Ovary (tissue), 9 donors: ENCODE measurements around the gene GSN. TPM values are rescaled to one million over a fixed set of nuclear protein-coding genes. Genes with fewer than 3 reads are reported as not detected.

Source experiments
- DNase-seq, 5 donors: peaks; one replicate each; pipeline ENCODE4 v3.0.0-alpha.2; 2019 to 2020
- H3K27ac ChIP-seq, 2 donors: fragments of 200-600 bp; one replicate each; pipeline versions ENCODE4 v1.5.1 to v1.8.0; 2019 to 2022
- H3K27me3 ChIP-seq: fragments of 200-600 bp; one replicate; pipeline ENCODE4 v1.8.0; 2022
- H3K36me3 ChIP-seq: fragments of 200-600 bp; sonication (generic); one replicate; pipeline ENCODE4 v1.5.1; 2019
- H3K4me1 ChIP-seq: one replicate; pipeline ENCODE4 v1.8.1; 2013; ENCODE audit warnings: mild to moderate bottlenecking, moderate library complexity; ENCODE audit not compliant: insufficient read depth
- H3K4me3 ChIP-seq: fragments of 200-600 bp; sonication (generic); one replicate; pipeline ENCODE4 v1.5.1; 2017
- H3K9me3 ChIP-seq, 2 donors: fragments of 200-600 bp in 1 of 2; sonication (generic) in 1 of 2; one replicate each; pipeline versions ENCODE4 v1.5.1 to v1.8.1; 2013 to 2019; ENCODE audit warnings: mild to moderate bottlenecking in 1 of 2, moderate library complexity in 1 of 2
- CTCF ChIP-seq, 3 donors: fragments of 450-650 bp in 2 of 3; fragments of 200-600 bp in 1 of 3; IDR thresholded peaks; one replicate each; pipeline versions ENCODE4 v1.5.1 to v1.8.0; 2016 to 2022; ENCODE audit warnings: antibody characterized with exemption in 3 of 3, mild to moderate bottlenecking in 1 of 3
- EP300 ChIP-seq: sonication (generic); formaldehyde crosslinking; IDR thresholded peaks from one replicate; pipeline ENCODE4 v1.6.1; 2017; ENCODE audit warnings: antibody characterized with exemption
- POLR2A ChIP-seq: fragments of 450-650 bp; IDR thresholded peaks from one replicate; pipeline ENCODE4 v1.6.1; 2017; ENCODE audit warnings: antibody characterized with exemption, mild to moderate bottlenecking, moderate library complexity
- WGBS, 3 donors: extraction: QIAGEN DNeasy Blood & Tissue Kit in 1 of 3; methylation state at CpG; one replicate each; pipeline versions ENCODE4 v1.1.5 to v1.1.7; 2013 to 2017; 5-methylcytosine and 5-hydroxymethylcytosine counted together
- intact Hi-C, 4 donors: fragments of 100-400 bp; cut with DNase I; formaldehyde crosslinking; loops; one replicate each; pipeline versions ENCODE4 v1.11.0 to v1.15.1; 2022 to 2023
- polyA plus RNA-seq, 2 donors: library from polyadenylated mRNA; stranded (reverse); fragments of 200-250 nt in 1 of 2; fragments of 350-450 nt in 1 of 2; fragmentation: Illumina TruSeq in 1 of 2; extraction: RNeasy Lipid Tissue Mini Kit (QIAGEN cat#74804) in 1 of 2; gene quantifications; one replicate each; pipeline ENCODE4 v1.2.3, GENCODE V29; 2013 to 2014
- total RNA-seq, 7 donors: library from RNA; depleted of rRNA in 2 of 7; stranded (reverse); fragments of >200 nt in 2 of 7; fragmentation: NEBNext Ultra II Directional in 3 of 7; extraction: Animal tissue kit (Norgen Biotek cat#: 25700) in 3 of 7; gene quantifications; one replicate each; pipeline versions ENCODE4 v1.1.0 to v1.2.4, GENCODE V29; 2016 to 2023
- donor health status: DM: no; HTN: no; CAD: no; lungs with moderate emphysema.
- donor health status: DM: no; HTN: no; CAD: no.
- donor health status: Bipolar disorder and iron deficiency.
- donor health status: DM: yes; HTN: yes; CAD: no.
- donor health status: DM: no; HTN: no; CAD: no.
- donor health status: DM: yes; HTN: yes; CAD: no.

The GSN gene
- total and polyA plus RNA-seq, 9 donors, result 188 to 706 (median 370) TPM

GRCh38 chr9:121336665-121337064 lies 68.7 kb downstream of the GSN start:
- Histone ChIP-seq H3K36me3 (no peaks in the 10 kb centered on the region), H3K4me1 (peaks cover 17% of the 10 kb centered on the region), H3K27me3 (no peaks in the 10 kb centered on the region), H3K27ac (no peak overlapping the region), H3K9me3 (no peaks in the 10 kb centered on the region), H3K4me3 (no peak overlapping the region)
- WGBS, 3 donors, result 87 to 91% (median 90%) methylated on average over 4 of the region's 4 CpGs
- intact Hi-C loops, result no loop called here
- DNase-seq, result no peak
- TF ChIP-seq CTCF (IDR thresholded peaks at IDR 0.05), result no peak

- peaks cover 11% of the 10 kb centered on the region for H3K4me1 ChIP-seq
- H3K36me3 ChIP-seq, result no peaks in the 10 kb centered on the region
- intact Hi-C loops, result no loop called here
- no peak for DNase-seq
- no peaks in the 10 kb centered on the region for H3K27me3 ChIP-seq
- no peaks in the 10 kb centered on the region for H3K9me3 ChIP-seq
- TF ChIP-seq CTCF (IDR thresholded peaks at IDR 0.05) (no peak), EP300 (no peak), POLR2A (no peak)
- WGBS, 3 donors, result 85 to 88% (median 86%) methylated on average over 2 of the region's 2 CpGs
- no peak overlapping the region for H3K27ac ChIP-seq
- no peak overlapping the region for H3K4me3 ChIP-seq
Observed at GRCh38 chr9:121339437-121339836, 71.5 kb downstream of the GSN start.

- intact Hi-C loops, result no loop called here
- Histone ChIP-seq H3K27me3 (no peaks in the 10 kb centered on the region), H3K4me3 (no peak overlapping the region), H3K9me3 (no peaks in the 10 kb centered on the region), H3K4me1 (peaks cover 11% of the 10 kb centered on the region), H3K36me3 (no peaks in the 10 kb centered on the region), H3K27ac (no peak overlapping the region)
- 95 to 98% (median 96%) methylated on average over 6 of the region's 6 CpGs for WGBS, 3 donors
- DNase-seq, result no peak
- TF ChIP-seq CTCF (IDR thresholded peaks at IDR 0.05), result no peak
- no peak for TF ChIP-seq EP300
- TF ChIP-seq POLR2A, result no peak
Observed at GRCh38 chr9:121340676-121341392, 72.9 kb downstream of the GSN start.

GRCh38 chr9:121344184-121344583 lies 76.2 kb downstream of the GSN start:
- Histone ChIP-seq H3K27ac (no peak overlapping the region), H3K4me3 (no peak overlapping the region), H3K4me1 (peaks cover 9% of the 10 kb centered on the region), H3K9me3 (no peaks in the 10 kb centered on the region), H3K36me3 (no peaks in the 10 kb centered on the region), H3K27me3 (no peaks in the 10 kb centered on the region)
- TF ChIP-seq EP300 (no peak), POLR2A (no peak), CTCF (IDR thresholded peaks at IDR 0.05) (no peak)
- DNase-seq, result no peak
- intact Hi-C loops, result no loop called here
- 33 to 64% (median 47%) methylated on average over 4 of the region's 4 CpGs for WGBS, 3 donors
